HepG2 (cell line): ENCODE data around the gene PRSS48. TPM values are rescaled to one million over a fixed set of nuclear protein-coding genes. Genes with fewer than 3 reads are reported as not detected.

Experiments
- CCAR2 ChIP-seq: fragments of 200-400 bp; formaldehyde crosslinking; optimal IDR thresholded peaks from 2 replicates; pipeline ENCODE3; 2018; ENCODE audit warnings: low read depth, mild to moderate bottlenecking, low read length, moderate library complexity
- EP300 ChIP-seq, 3 experiments: sonication (generic) in 1 of 3; formaldehyde crosslinking in 1 of 3; IDR thresholded peaks; 2 replicates each; pipeline versions ENCODE4 v1.5.1 to v1.6.1; 2011 to 2020; ENCODE audit warnings: low read depth in 2 of 3, low read length in 2 of 3, borderline replicate concordance in 1 of 3, improper control_type of control experiment in 1 of 3, mild to moderate bottlenecking in 1 of 3, missing genetic modification reagents in 1 of 3, moderate library complexity in 1 of 3
- HDAC1 ChIP-seq: sonication (generic); formaldehyde crosslinking; IDR thresholded peaks from 2 replicates; pipeline ENCODE4 v1.5.1; 2020; ENCODE audit warnings: mild to moderate bottlenecking, missing genetic modification reagents
- HNF1B ChIP-seq: sonication (generic); formaldehyde crosslinking; IDR thresholded peaks from 2 replicates; pipeline ENCODE4 v1.5.1; 2020; ENCODE audit warnings: mild to moderate bottlenecking, moderate library complexity, missing genetic modification reagents
- HNF4A ChIP-seq: sonication (generic); formaldehyde crosslinking; IDR thresholded peaks from 2 replicates; pipeline ENCODE4 v1.4.0; 2020; ENCODE audit warnings: missing genetic modification reagents
- HOXD1 ChIP-seq: sonication (generic); formaldehyde crosslinking; IDR thresholded peaks from 2 replicates; pipeline ENCODE4 v1.5.0; 2020; ENCODE audit warnings: missing genetic modification reagents
- ISL2 ChIP-seq: sonication (generic); formaldehyde crosslinking; IDR thresholded peaks from 2 replicates; pipeline ENCODE4 v1.5.0; 2020; ENCODE audit warnings: missing genetic modification reagents
- KLF6 ChIP-seq: IDR thresholded peaks from 2 replicates; pipeline ENCODE4 v1.8.0; 2016; ENCODE audit warnings: missing biosample characterization, missing genetic modification reagents
- NFYB ChIP-seq: sonication (generic); formaldehyde crosslinking; IDR thresholded peaks from 2 replicates; pipeline ENCODE4 v1.4.0; 2020; ENCODE audit warnings: missing genetic modification reagents
- NONO ChIP-seq, 2 experiments: fragments of 450-650 bp in 1 of 2; sonication (generic) in 1 of 2; formaldehyde crosslinking in 1 of 2; IDR thresholded peaks in 1 of 2; conservative IDR thresholded peaks in 1 of 2; 2 replicates each; pipeline versions ENCODE4 v1.6.1 to v1.8.0; 2017 to 2022; ENCODE audit warnings: mild to moderate bottlenecking in 1 of 2, missing genetic modification reagents in 1 of 2, moderate library complexity in 1 of 2
- PBX2 ChIP-seq: IDR thresholded peaks from 2 replicates; pipeline ENCODE4 v1.6.1; 2016; ENCODE audit warnings: control low read depth
- PITX1 ChIP-seq: sonication (generic); formaldehyde crosslinking; IDR thresholded peaks from 2 replicates; pipeline ENCODE4 v1.5.1; 2020; ENCODE audit warnings: mild to moderate bottlenecking, missing genetic modification reagents
- RELA ChIP-seq: sonication (generic); formaldehyde crosslinking; IDR thresholded peaks from 2 replicates; pipeline ENCODE4 v1.4.0; 2020; ENCODE audit warnings: missing genetic modification reagents
- RXRB ChIP-seq: IDR thresholded peaks from 2 replicates; pipeline ENCODE4 v1.6.1; 2016; ENCODE audit warnings: borderline replicate concordance, missing genetic modification reagents, missing compliant biosample characterization
- SMAD3 ChIP-seq: sonication (generic); formaldehyde crosslinking; IDR thresholded peaks from 2 replicates; pipeline ENCODE4 v1.4.0; 2020; ENCODE audit warnings: missing genetic modification reagents
- SOX6 ChIP-seq, 2 experiments: fragments of 450-650 bp in 1 of 2; sonication (generic) in 1 of 2; formaldehyde crosslinking in 1 of 2; IDR thresholded peaks; 2 replicates each; pipeline versions ENCODE4 v1.4.0 to v1.6.1; 2017 to 2020; ENCODE audit warnings: antibody characterized with exemption in 1 of 2, mild to moderate bottlenecking in 1 of 2, missing genetic modification reagents in 1 of 2
- TCF12 ChIP-seq, 2 experiments: fragments of 450-650 bp in 1 of 2; sonication (generic) in 1 of 2; formaldehyde crosslinking in 1 of 2; IDR thresholded peaks; 2 replicates each; pipeline versions ENCODE4 v1.6.1 to v1.8.0; 2017 to 2022; ENCODE audit warnings: antibody characterized with exemption in 1 of 2, mild to moderate bottlenecking in 1 of 2, missing genetic modification reagents in 1 of 2, moderate library complexity in 1 of 2
- ZBTB4 ChIP-seq: sonication (generic); formaldehyde crosslinking; IDR thresholded peaks from 2 replicates; pipeline ENCODE4 v1.4.0; 2020; ENCODE audit warnings: missing genetic modification reagents, mild to moderate bottlenecking, borderline replicate concordance
- ZFX ChIP-seq: sonication (generic); formaldehyde crosslinking; IDR thresholded peaks from 2 replicates; pipeline ENCODE4 v1.4.0; 2020; ENCODE audit warnings: mild to moderate bottlenecking, low read depth, missing genetic modification reagents, moderate library complexity
- ZMYM2 ChIP-seq: sonication (generic); formaldehyde crosslinking; IDR thresholded peaks from 2 replicates; pipeline ENCODE4 v1.8.0; 2022; ENCODE audit warnings: mild to moderate bottlenecking, missing genetic modification reagents
- ZNF292 ChIP-seq: sonication (generic); formaldehyde crosslinking; IDR thresholded peaks from 2 replicates; pipeline ENCODE4 v1.8.1; 2022; ENCODE audit warnings: mild to moderate bottlenecking, low read depth, missing genetic modification reagents, borderline replicate concordance
- ZNF766 ChIP-seq: sonication (generic); formaldehyde crosslinking; IDR thresholded peaks from 2 replicates; pipeline ENCODE4 v1.5.0; 2020; ENCODE audit warnings: missing genetic modification reagents, borderline replicate concordance
- polyA plus RNA-seq, 8 experiments: library from polyadenylated mRNA; depleted of rRNA in 3 of 8; stranded (reverse) in 7 of 8; unstranded in 1 of 8; fragments of >200 nt; fragmentation: Illumina TruSeq in 4 of 8; extraction: Trizol in 4 of 8; gene quantifications; 2 replicates each; pipeline versions ENCODE4 v1.2.1 to v1.2.3, GENCODE V29; 2011 to 2016; ENCODE audit warnings: low read depth in 4 of 8, missing spikeins in 1 of 8, mixed read lengths in 1 of 8; ENCODE audit not compliant: insufficient read depth in 1 of 8
- total RNA-seq, 5 experiments: library from RNA; depleted of rRNA; stranded (reverse); fragments of >200 nt; fragmentation: Illumina TruSeq; extraction: Trizol; gene quantifications; 2 replicates each; pipeline ENCODE4 v1.2.3, GENCODE V29; 2016; ENCODE audit warnings: low read depth in 1 of 5
- TF ChIP-seq, protein P1 (sequence below): sonication (generic); formaldehyde crosslinking; IDR thresholded peaks from 2 replicates; pipeline ENCODE4 v1.4.0; 2020; ENCODE audit warnings: mild to moderate bottlenecking, low read depth, missing genetic modification reagents

PRSS48 gene
- total and polyA plus RNA-seq, 2 of the 13 experiments (the other 11 are each of a cell fraction or from before 2014, with no cell fraction given): not detected

DNA sequence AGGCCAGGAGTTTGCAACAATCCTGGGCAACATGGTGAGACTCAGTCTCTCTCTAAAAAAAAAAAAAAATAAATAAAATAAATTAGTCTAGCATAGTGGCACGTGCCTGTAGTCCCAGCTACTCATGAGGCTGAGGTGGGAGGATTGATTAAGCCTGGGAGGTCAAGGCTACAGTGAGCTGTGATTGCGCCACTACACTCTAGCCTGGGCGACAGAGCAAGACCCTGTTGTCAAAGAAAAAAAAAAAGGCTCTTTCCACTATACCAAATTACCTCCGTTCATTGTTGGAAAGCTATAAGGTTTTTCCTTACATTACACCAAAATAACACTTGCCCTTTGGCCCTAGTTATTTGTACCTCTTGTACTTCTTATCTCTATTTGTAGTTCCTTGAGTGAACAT is 9.9 kb upstream of the PRSS48 start (continued):
- 0 out of 2 replicates have a peak, but pooled peaks have one; percentile 24 for TF ChIP-seq ZNF766 (CRISPR knock-in tag)
- peak; percentile 65 for TF ChIP-seq RXRB (CRISPR knock-in tag)
- no peak for TF ChIP-seq SOX6 (IDR thresholded peaks at IDR 0.05)
- TF ChIP-seq SOX6 (CRISPR knock-in tag; IDR thresholded peaks at IDR 0.05): peak; percentile 90
- TF ChIP-seq EP300 (IDR thresholded peaks at IDR 0.05; ENCODE audit: low read depth in 2 of 2, low read length in 2 of 2): peak in 1 of 2 experiments; percentile 69; a peak in 2 of 4 replicates
- no peak for TF ChIP-seq EP300 (CRISPR knock-in tag; IDR thresholded peaks at IDR 0.05; ENCODE audit: borderline replicate concordance)
- no peak for TF ChIP-seq CCAR2
- TF ChIP-seq NONO (IDR thresholded peaks at IDR 0.05): no peak
- TF ChIP-seq NONO (CRISPR knock-in tag; conservative IDR thresholded peaks at IDR 0.05): 0 out of 2 replicates have a peak, but pooled peaks have one; percentile 31
- peak; percentile 28; the same call in 1 of the 2 replicates for TF ChIP-seq HNF4A (CRISPR knock-in tag)
- TF ChIP-seq HOXD1: 0 out of 2 replicates have a peak, but pooled peaks have one; percentile 52
- TF ChIP-seq ZBTB4 (CRISPR knock-in tag): no peak
- no peak for TF ChIP-seq PBX2 (CRISPR knock-in tag)
- 0 out of 2 replicates have a peak, but pooled peaks have one; percentile 24 for TF ChIP-seq HNF1B (CRISPR knock-in tag)
- no peak for TF ChIP-seq RELA (CRISPR knock-in tag)
- no peak for TF ChIP-seq TCF12 (IDR thresholded peaks at IDR 0.05)
- TF ChIP-seq TCF12 (CRISPR knock-in tag; IDR thresholded peaks at IDR 0.05): 0 out of 2 replicates have a peak, but pooled peaks have one; percentile 49
- TF ChIP-seq PITX1: peak; percentile 78; the same call in 1 of the 2 replicates
- 0 out of 2 replicates have a peak, but pooled peaks have one; percentile 34 for TF ChIP-seq HDAC1 (CRISPR knock-in tag)
- TF ChIP-seq, protein P1, sequence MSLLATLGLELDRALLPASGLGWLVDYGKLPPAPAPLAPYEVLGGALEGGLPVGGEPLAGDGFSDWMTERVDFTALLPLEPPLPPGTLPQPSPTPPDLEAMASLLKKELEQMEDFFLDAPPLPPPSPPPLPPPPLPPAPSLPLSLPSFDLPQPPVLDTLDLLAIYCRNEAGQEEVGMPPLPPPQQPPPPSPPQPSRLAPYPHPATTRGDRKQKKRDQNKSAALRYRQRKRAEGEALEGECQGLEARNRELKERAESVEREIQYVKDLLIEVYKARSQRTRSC (CRISPR knock-in tag): no peak
- TF ChIP-seq SMAD3 (CRISPR knock-in tag): no peak
- no peak for TF ChIP-seq KLF6 (CRISPR knock-in tag)
- no peak for TF ChIP-seq ZFX (CRISPR knock-in tag)
- TF ChIP-seq ZNF292 (CRISPR knock-in tag): 0 out of 2 replicates have a peak, but pooled peaks have one; percentile 23
- TF ChIP-seq ZMYM2: peak; percentile 22; the same call in 1 of the 2 replicates
- no peak for TF ChIP-seq NFYB (CRISPR knock-in tag)
- TF ChIP-seq ISL2 (CRISPR knock-in tag): peak; percentile 83
